K562 (cell line): ENCODE results near the gene SH3BP2. TPM values are rescaled to one million over a fixed set of nuclear protein-coding genes. Genes with fewer than 3 reads are reported as not detected.

ENCODE experiments used
- CSDE1 ChIP-seq, 2 experiments: fragments of 450-650 bp; IDR thresholded peaks; 2 replicates each; pipeline ENCODE4 v1.6.1; 2016; ENCODE audit warnings: mild to moderate bottlenecking in 1 of 2
- DIDO1 ChIP-seq: fragments of 450-650 bp; IDR thresholded peaks from 2 replicates; pipeline ENCODE4 v1.6.1; 2016; ENCODE audit warnings: low read depth, missing biosample characterization, missing genetic modification characterization
- FOXA3 ChIP-seq, 2 experiments: fragments of 450-650 bp in 1 of 2; sonication (generic) in 1 of 2; formaldehyde crosslinking; IDR thresholded peaks in 1 of 2; conservative IDR thresholded peaks in 1 of 2; 2 replicates each; pipeline versions ENCODE4 v1.4.0 to v1.8.0; 2020 to 2022; ENCODE audit warnings: mild to moderate bottlenecking in 2 of 2, missing genetic modification reagents in 1 of 2
- HEY1 ChIP-seq: fragments of 250-450 bp; sonication (Bioruptor Pico); IDR thresholded peaks from 2 replicates; pipeline ENCODE4 v1.5.0; 2020; ENCODE audit warnings: mild to moderate bottlenecking, moderate library complexity, borderline replicate concordance
- JUND ChIP-seq, 2 experiments: IDR thresholded peaks; 2 replicates in 1 of 2; 3 replicates in 1 of 2; pipeline ENCODE4 v1.6.1; 2011; ENCODE audit warnings: borderline replicate concordance in 2 of 2, low read depth in 2 of 2, low read length in 2 of 2, improper control_type of control experiment in 1 of 2, missing biosample characterization in 1 of 2, missing genetic modification characterization in 1 of 2, missing genetic modification reagents in 1 of 2
- KDM5B ChIP-seq: fragments of 200-600 bp; sonication (generic); IDR thresholded peaks from 2 replicates; pipeline ENCODE4 v1.6.1; 2012; ENCODE audit warnings: low read depth, mild to moderate bottlenecking, moderate library complexity, low read length, control low read depth, inconsistent platforms; ENCODE audit not compliant: insufficient replicate concordance
- KLF1 ChIP-seq: fragments of 450-650 bp; IDR thresholded peaks from 2 replicates; pipeline ENCODE4 v1.6.1; 2016; ENCODE audit warnings: missing genetic modification characterization, missing compliant biosample characterization
- MCM3 ChIP-seq: fragments of 450-650 bp; IDR thresholded peaks from 2 replicates; pipeline ENCODE4 v1.6.1; 2016
- NFE2 ChIP-seq: IDR thresholded peaks from 2 replicates; pipeline ENCODE4 v1.6.1; 2014; ENCODE audit warnings: antibody characterized with exemption, low read depth
- NFIC ChIP-seq: fragments of 450-650 bp; IDR thresholded peaks from 2 replicates; pipeline ENCODE4 v1.6.1; 2017; ENCODE audit warnings: mild to moderate bottlenecking, inconsistent platforms
- NR2C2 ChIP-seq, 2 experiments: fragments of 200-800 bp in 1 of 2; sonication (Bioruptor generic) in 1 of 2; sonication (generic) in 1 of 2; formaldehyde crosslinking in 1 of 2; IDR thresholded peaks; 2 replicates each; pipeline versions ENCODE4 v1.6.1 to v1.8.0; 2016 to 2022; ENCODE audit warnings: mild to moderate bottlenecking in 1 of 2, missing compliant biosample characterization in 1 of 2, missing genetic modification characterization in 1 of 2, missing genetic modification reagents in 1 of 2
- POLR2AphosphoS2 ChIP-seq: IDR thresholded peaks from 2 replicates; pipeline ENCODE4 v1.6.1; 2012; ENCODE audit warnings: low read length, improper control_type of control experiment
- POU5F1 ChIP-seq: fragments of 150-350 bp; IDR thresholded peaks from 2 replicates; pipeline ENCODE4 v1.6.1; 2014; ENCODE audit warnings: borderline replicate concordance, low read length, low read depth, mild to moderate bottlenecking; ENCODE audit not compliant: partially characterized antibody
- PRPF4 ChIP-seq: fragments of 200-400 bp; formaldehyde crosslinking; IDR thresholded peaks from one replicate; pipeline ENCODE4 v1.6.1; 2017; ENCODE audit warnings: low read length, low read depth, mild to moderate bottlenecking; ENCODE audit not compliant: insufficient read depth, poor library complexity, severe bottlenecking
- SMC3 ChIP-seq: conservative IDR thresholded peaks from 2 replicates; pipeline ENCODE4 v1.6.1; 2011; ENCODE audit warnings: low read depth, low read length, improper control_type of control experiment; ENCODE audit not compliant: insufficient read depth
- STAT5B ChIP-seq: fragments of 250-450 bp; sonication (Bioruptor Pico); IDR thresholded peaks from 2 replicates; pipeline ENCODE4 v1.8.0; 2021; ENCODE audit warnings: mild to moderate bottlenecking, inconsistent platforms
- TFAP4 ChIP-seq: sonication (generic); formaldehyde crosslinking; IDR thresholded peaks from 2 replicates; pipeline ENCODE4 v1.8.0; 2022; ENCODE audit warnings: missing genetic modification reagents, mild to moderate bottlenecking, moderate library complexity, borderline replicate concordance
- UBTF ChIP-seq, 2 experiments: IDR thresholded peaks; 2 replicates each; pipeline ENCODE4 v1.6.1; 2012; ENCODE audit warnings: improper control_type of control experiment in 2 of 2, low read depth in 2 of 2, low read length in 2 of 2, borderline replicate concordance in 1 of 2
- YY1 ChIP-seq, 3 experiments: IDR thresholded peaks; 2 replicates each; pipeline ENCODE4 v1.6.1; 2011; ENCODE audit warnings: low read length in 2 of 3, mild to moderate bottlenecking in 2 of 3, moderate library complexity in 2 of 3, borderline replicate concordance in 1 of 3, control low read depth in 1 of 3, low read depth in 1 of 3; ENCODE audit not compliant: insufficient read depth in 3 of 3, insufficient replicate concordance in 2 of 3, control insufficient read depth in 1 of 3, insufficient read length in 1 of 3; ENCODE audit errors: extremely low read depth in 1 of 3
- ZNF263 ChIP-seq: sonication (generic); formaldehyde crosslinking; IDR thresholded peaks from 2 replicates; pipeline ENCODE4 v1.8.0; 2022; ENCODE audit warnings: mild to moderate bottlenecking, missing genetic modification reagents, borderline replicate concordance
- ZNF316 ChIP-seq: fragments of 450-650 bp; IDR thresholded peaks from 2 replicates; pipeline ENCODE4 v1.6.1; 2016
- ZNF507 ChIP-seq: conservative IDR thresholded peaks from 2 replicates; pipeline ENCODE4 v1.6.1; 2017; ENCODE audit warnings: missing genetic modification characterization, missing compliant biosample characterization
- ZNF644 ChIP-seq: fragments of 200-800 bp; sonication (Bioruptor generic); IDR thresholded peaks from 2 replicates; pipeline ENCODE4 v1.6.1; 2016; ENCODE audit warnings: low read depth, missing genetic modification characterization, missing compliant biosample characterization
- polyA plus RNA-seq, 8 experiments: library from polyadenylated mRNA; depleted of rRNA in 4 of 8; stranded (reverse) in 5 of 8; unstranded in 3 of 8; fragments of >200 nt; fragmentation: Nextera tagmentation in 2 of 8; fragmentation: Illumina TruSeq in 1 of 8; extraction: Ambion mirVana in 2 of 8; extraction: Trizol in 1 of 8; gene quantifications; 2 replicates each; pipeline versions ENCODE4 v1.2.1 to v1.2.3, GENCODE V29; 2011 to 2014; ENCODE audit warnings: inconsistent platforms in 1 of 8, missing spikeins in 1 of 8
- total RNA-seq, 7 experiments: library from RNA; depleted of rRNA in 6 of 7; stranded (reverse); fragments of >200 nt in 6 of 7; fragmentation: Illumina TruSeq in 2 of 7; extraction: Trizol in 2 of 7; gene quantifications; 2 replicates each; pipeline versions ENCODE4 v1.2.1 to v1.2.3, GENCODE V29; 2011 to 2021; ENCODE audit warnings: low replicate concordance in 1 of 7

Gene SH3BP2
- total and polyA plus RNA-seq, 9 of the 15 experiments (the other 6 are each of a cell fraction or from before 2014, with no cell fraction given) = 0.34 to 16.0 (median 5.1) TPM

GRCh38 chr4:2794486-2795299 lies 1.8 kb downstream of the SH3BP2 start (continued):
- TF ChIP-seq KLF1 = no peak
- TF ChIP-seq KDM5B = peak; percentile 28
- no peak for TF ChIP-seq YY1 (IDR thresholded peaks at IDR 0.05; ENCODE audit: borderline replicate concordance in 1 of 3, control insufficient read depth in 1 of 3, extremely low read depth in 1 of 3, insufficient read depth in 3 of 3, insufficient read length in 1 of 3, insufficient replicate concordance in 2 of 3, low read depth in 1 of 3, low read length in 2 of 3)
- TF ChIP-seq SMC3 = no peak
- peak; percentile 92 for TF ChIP-seq ZNF316
- TF ChIP-seq JUND (IDR thresholded peaks at IDR 0.05; ENCODE audit: borderline replicate concordance, low read depth, low read length) = peak; percentile 50; the same call in 1 of the 2 replicates
- no peak; the same call in 2 of the 3 replicates for TF ChIP-seq JUND (tag; IDR thresholded peaks at IDR 0.05; ENCODE audit: borderline replicate concordance, low read depth, low read length)
- 0 out of 2 replicates have a peak, but pooled peaks have one; percentile 41 for TF ChIP-seq NFIC
- TF ChIP-seq POU5F1 = no peak
- no peak for TF ChIP-seq ZNF263 (CRISPR knock-in tag)
- no peak for TF ChIP-seq PRPF4
- peak; percentile 61 for TF ChIP-seq NFE2
- TF ChIP-seq TFAP4 = peak; percentile 72; the same call in 1 of the 2 replicates
- no peak for TF ChIP-seq FOXA3 (CRISPR knock-in tag; conservative IDR thresholded peaks at IDR 0.05 in 1 of 2, IDR thresholded peaks at IDR 0.05 in 1 of 2)
- no peak for TF ChIP-seq NR2C2 (CRISPR knock-in tag; IDR thresholded peaks at IDR 0.05)
- peak; percentile 16; the same call in 1 of the 2 replicates for TF ChIP-seq NR2C2 (tag; IDR thresholded peaks at IDR 0.05)
- TF ChIP-seq ZNF644 = no peak
- TF ChIP-seq ZNF507 = no peak
- TF ChIP-seq DIDO1 (tag) = no peak
- no peak for TF ChIP-seq STAT5B (CRISPR knock-in tag)
- no peak for TF ChIP-seq UBTF (IDR thresholded peaks at IDR 0.05; ENCODE audit: borderline replicate concordance in 1 of 2, low read depth in 2 of 2, low read length in 2 of 2)
- TF ChIP-seq CSDE1 (IDR thresholded peaks at IDR 0.05) = no peak
- no peak for TF ChIP-seq HEY1 (CRISPR knock-in tag)
- no peak for TF ChIP-seq POLR2AphosphoS2
- TF ChIP-seq MCM3 = no peak
